Thyroid gland (tissue), 4 donors: ENCODE data around the gene ADAMTS17.

ENCODE experiments used
- CTCF ChIP-seq, 6 experiments: fragments of 200-600 bp in 3 of 6; fragments of 450-650 bp in 3 of 6; sonication (generic) in 3 of 6; IDR thresholded peaks; one replicate each; pipeline ENCODE4 v1.5.1; 2016 to 2019; ENCODE audit warnings: antibody characterized with exemption in 6 of 6, mild to moderate bottlenecking in 2 of 6, inconsistent platforms in 1 of 6, moderate library complexity in 1 of 6
- POLR2A ChIP-seq, 2 donors: fragments of 450-650 bp; IDR thresholded peaks; one replicate each; pipeline ENCODE4 v1.6.1; 2017; ENCODE audit warnings: antibody characterized with exemption in 2 of 2, mild to moderate bottlenecking in 2 of 2, moderate library complexity in 1 of 2

GRCh38 chr15:100328796-100329195 is 13.0 kb downstream of the ADAMTS17 start:
- no peak for TF ChIP-seq POLR2A (IDR thresholded peaks at IDR 0.05)
- TF ChIP-seq CTCF (IDR thresholded peaks at IDR 0.05) = no peak
